Transverse colon (tissue), 4 donors: ENCODE data around the gene TXNL4B. TPM values are rescaled to one million over a fixed set of nuclear protein-coding genes. Genes with fewer than 3 reads are reported as not detected.

ENCODE experiments used
- DNase-seq: peaks from one replicate; pipeline ENCODE4 v3.0.0-alpha.2; 2019
- H3K27ac ChIP-seq, 4 donors: fragments of 200-600 bp; sonication (generic); 2 replicates each; pipeline ENCODE4 v1.5.1; 2016 to 2018; ENCODE audit warnings: inconsistent platforms in 4 of 4
- H3K27me3 ChIP-seq: fragments of 200-600 bp; sonication (generic); 2 replicates; pipeline ENCODE4 v1.5.1; 2017; ENCODE audit warnings: inconsistent platforms
- H3K36me3 ChIP-seq, 4 donors: fragments of 200-600 bp; sonication (generic); 2 replicates each; pipeline ENCODE4 v1.5.1; 2017 to 2019; ENCODE audit warnings: inconsistent platforms in 4 of 4
- H3K4me1 ChIP-seq, 4 donors: fragments of 200-600 bp; sonication (generic); 2 replicates each; pipeline ENCODE4 v1.5.1; 2017 to 2020; ENCODE audit warnings: inconsistent platforms in 4 of 4
- H3K4me3 ChIP-seq, 4 donors: fragments of 200-600 bp; sonication (generic); 1 replicate in 1 of 4; 2 replicates in 3 of 4; pipeline versions ENCODE4 v1.5.1 to v1.6.1; 2017 to 2019; ENCODE audit warnings: inconsistent platforms in 4 of 4
- H3K9me3 ChIP-seq, 2 donors: fragments of 200-600 bp; sonication (generic); 2 replicates each; pipeline ENCODE4 v1.5.1; 2017 to 2019; ENCODE audit warnings: inconsistent platforms in 2 of 2
- CTCF ChIP-seq, 5 experiments: fragments of 200-600 bp in 3 of 5; fragments of 450-650 bp in 2 of 5; sonication (generic) in 3 of 5; IDR thresholded peaks; 1 replicate in 2 of 5; 2 replicates in 3 of 5; pipeline ENCODE4 v1.5.1; 2016 to 2017; ENCODE audit warnings: antibody characterized with exemption in 5 of 5, inconsistent platforms in 3 of 5, mild to moderate bottlenecking in 2 of 5, moderate library complexity in 1 of 5
- EP300 ChIP-seq: sonication (generic); formaldehyde crosslinking; IDR thresholded peaks from one replicate; pipeline ENCODE4 v1.6.1; 2017; ENCODE audit warnings: antibody characterized with exemption, low read depth
- POLR2A ChIP-seq: fragments of 450-650 bp; IDR thresholded peaks from one replicate; pipeline ENCODE4 v1.6.1; 2016; ENCODE audit warnings: antibody characterized with exemption, mild to moderate bottlenecking, moderate library complexity
- POLR2AphosphoS5 ChIP-seq, 3 donors: sonication (generic); formaldehyde crosslinking; IDR thresholded peaks; one replicate each; pipeline ENCODE4 v1.6.1; 2016; ENCODE audit warnings: antibody characterized with exemption in 3 of 3
- WGBS, 2 donors: methylation state at CpG; one replicate each; pipeline ENCODE4 v1.1.5; 2018; ENCODE audit warnings: low coverage in 1 of 2; 5-methylcytosine and 5-hydroxymethylcytosine counted together
- in situ Hi-C, 4 donors: fragments of 200-750 bp; cut with MboI; loops; one replicate each; pipeline versions ENCODE4 v1.15.0 to v1.15.1; 2017; ENCODE audit warnings: low sequenced_read_pairs in 3 of 4, low pct_ligation_motif_present in 1 of 4, low pct_unique_long_range_greater_than_20kb in 1 of 4
- intact Hi-C: fragments of 100-400 bp; cut with DNase I; formaldehyde crosslinking; loops from one replicate; pipeline ENCODE4 v1.15.1; 2023; ENCODE audit warnings: low total_unique reads
- total RNA-seq, 4 donors: library from RNA; depleted of rRNA; stranded (reverse); fragments of >200 nt; gene quantifications; one replicate each; pipeline ENCODE4 v1.1.0, GENCODE V29; 2016

TXNL4B gene
- total RNA-seq, 4 donors from 2014 or later, result 9.8 to 23.9 (median 12.8) TPM

DNA sequence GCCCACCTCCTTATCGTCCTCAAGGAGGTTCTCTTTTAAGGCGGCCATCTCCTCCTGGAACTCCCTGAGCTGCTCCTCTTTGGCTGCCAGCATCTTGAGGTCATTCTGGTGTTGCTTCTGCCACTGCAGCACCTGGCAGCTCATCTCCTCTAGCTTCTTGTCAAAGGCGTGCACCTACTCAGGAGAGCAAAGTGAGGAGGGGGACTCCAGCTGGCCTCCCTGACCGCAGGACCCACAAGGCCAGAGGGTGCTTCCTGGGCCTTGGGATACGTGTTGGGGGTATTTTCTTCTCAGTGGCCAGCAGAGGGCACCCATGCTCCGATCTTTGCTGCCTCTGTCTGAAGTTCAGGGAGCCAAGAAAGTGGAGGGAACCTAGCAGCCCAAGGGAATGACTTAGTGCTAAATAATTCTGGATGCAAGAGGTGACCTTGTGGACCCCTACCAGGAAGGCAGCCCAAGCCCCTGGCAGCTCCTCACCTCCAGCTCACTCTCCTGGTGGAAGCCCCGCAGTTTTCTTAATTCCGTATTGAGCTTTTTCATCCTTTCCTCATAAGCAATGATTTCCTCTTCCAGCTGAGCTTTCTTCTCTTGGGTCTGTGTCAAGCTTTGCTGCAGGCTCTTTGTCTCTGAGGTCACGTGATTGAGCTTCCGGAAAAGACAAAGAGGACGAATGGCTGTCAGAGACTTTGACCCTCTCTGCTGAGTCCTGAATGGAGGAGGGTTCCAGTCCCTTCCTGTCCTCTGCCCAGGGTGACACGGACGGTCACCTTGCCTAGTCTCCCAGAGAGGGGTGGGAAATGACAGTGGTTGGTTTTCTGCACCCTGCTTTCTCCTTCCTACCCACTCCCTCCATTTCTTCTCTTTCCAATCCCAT lies 31.6 kb upstream of the TXNL4B start:
- no peak for TF ChIP-seq POLR2A
- TF ChIP-seq CTCF (IDR thresholded peaks at IDR 0.05), result peak; percentile 65 to 80 (median 74)
- Histone ChIP-seq H3K27ac (peak overlapping the region in 2 of 4 donors; percentile 27 to 36), H3K36me3 (no peaks in the 10 kb centered on the region), H3K4me3 (no peak overlapping the region), H3K4me1 (peaks cover 0 to 11% (median 5%) of the 10 kb centered on the region in 4 donors), H3K9me3 (no peaks in the 10 kb centered on the region), H3K27me3 (no peaks in the 10 kb centered on the region)
- intact Hi-C loops (no loop called here), in situ Hi-C loops (loop anchor here in 3 of 4 donors (10.0 to 25.0 kb wide), 2 partner anchors 337 to 340 kb away; no protein-coding TSS in a partner anchor)
- WGBS, 2 donors, result 33 to 43% methylated on average over 5 to 12 of the region's 13 CpGs
- DNase-seq, result peak; percentile 80

DNA sequence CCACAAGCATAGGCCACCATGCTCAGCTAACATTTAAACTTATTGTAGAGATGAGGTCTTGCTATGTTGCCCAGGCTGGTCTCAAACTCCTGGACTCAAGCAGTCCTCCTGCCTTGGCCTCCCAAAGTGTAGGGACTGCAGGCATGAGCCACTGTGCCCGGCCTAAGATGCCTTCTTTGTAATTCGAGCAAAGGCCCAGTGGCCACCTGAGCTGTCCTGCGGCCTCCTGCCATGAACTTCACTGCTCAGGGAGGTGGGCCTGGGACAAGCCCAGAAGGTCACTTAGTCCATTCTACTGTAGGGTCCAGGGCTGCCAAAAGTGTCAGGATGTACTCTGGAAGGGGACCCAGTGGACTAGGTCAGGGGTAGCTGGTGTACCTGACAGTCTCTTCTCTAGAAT lies 30.7 kb upstream of the TXNL4B start:
- H3K9me3 ChIP-seq, result no peaks in the 10 kb centered on the region
- in situ Hi-C loops (loop anchor here in 2 of 4 donors (10.0 to 25.0 kb wide), 2 partner anchors 338 to 341 kb away; no protein-coding TSS in a partner anchor), intact Hi-C loops (no loop called here)
- H3K36me3 ChIP-seq, result no peaks in the 10 kb centered on the region
- H3K4me3 ChIP-seq, result no peak overlapping the region
- no peaks in the 10 kb centered on the region for H3K27me3 ChIP-seq
- H3K27ac ChIP-seq, result no peak overlapping the region
- TF ChIP-seq POLR2A (no peak), POLR2AphosphoS5 (IDR thresholded peaks at IDR 0.05) (no peak), CTCF (IDR thresholded peaks at IDR 0.05) (no peak), EP300 (no peak)
- DNase-seq, result no peak
- H3K4me1 ChIP-seq, result peaks cover 0 to 11% (median 5%) of the 10 kb centered on the region in 4 donors
- WGBS, 2 donors, result 100% methylated on average over 3 of the region's 3 CpGs; no CpG with 5 or more reads in 1 of the 2 donors

- in situ Hi-C loops, result loop anchor here in 2 of 4 donors (10.0 to 25.0 kb wide), 2 partner anchors 339 to 341 kb away; no protein-coding TSS in a partner anchor
- WGBS, 2 donors, result 50 to 82% methylated on average over 2 to 8 of the region's 8 CpGs
Observed at GRCh38 chr16:72123426-72123825, 30.0 kb upstream of the TXNL4B start.

More at GRCh38 chr16:72123426-72123825, 30.0 kb upstream of the TXNL4B start:
- Histone ChIP-seq H3K36me3 (no peaks in the 10 kb centered on the region), H3K27ac (no peak overlapping the region), H3K4me1 (peaks cover 0 to 11% (median 5%) of the 10 kb centered on the region in 4 donors), H3K9me3 (no peaks in the 10 kb centered on the region), H3K27me3 (no peaks in the 10 kb centered on the region), H3K4me3 (no peak overlapping the region)
- TF ChIP-seq POLR2AphosphoS5 (IDR thresholded peaks at IDR 0.05) (no peak), POLR2A (no peak), CTCF (IDR thresholded peaks at IDR 0.05) (no peak), EP300 (no peak)
- intact Hi-C loops, result no loop called here
- DNase-seq, result no peak
